Measurements from ENCODE around the gene CAB39L. TPM values are rescaled to one million over a fixed set of nuclear protein-coding genes. Genes with fewer than 3 reads are reported as not detected.

Gene CAB39L
- polyA plus RNA-seq: 10 to 100 TPM in 1 of 2 donors, 1 to 10 TPM in 1; 9.8 to 15.9 TPM

DNA sequence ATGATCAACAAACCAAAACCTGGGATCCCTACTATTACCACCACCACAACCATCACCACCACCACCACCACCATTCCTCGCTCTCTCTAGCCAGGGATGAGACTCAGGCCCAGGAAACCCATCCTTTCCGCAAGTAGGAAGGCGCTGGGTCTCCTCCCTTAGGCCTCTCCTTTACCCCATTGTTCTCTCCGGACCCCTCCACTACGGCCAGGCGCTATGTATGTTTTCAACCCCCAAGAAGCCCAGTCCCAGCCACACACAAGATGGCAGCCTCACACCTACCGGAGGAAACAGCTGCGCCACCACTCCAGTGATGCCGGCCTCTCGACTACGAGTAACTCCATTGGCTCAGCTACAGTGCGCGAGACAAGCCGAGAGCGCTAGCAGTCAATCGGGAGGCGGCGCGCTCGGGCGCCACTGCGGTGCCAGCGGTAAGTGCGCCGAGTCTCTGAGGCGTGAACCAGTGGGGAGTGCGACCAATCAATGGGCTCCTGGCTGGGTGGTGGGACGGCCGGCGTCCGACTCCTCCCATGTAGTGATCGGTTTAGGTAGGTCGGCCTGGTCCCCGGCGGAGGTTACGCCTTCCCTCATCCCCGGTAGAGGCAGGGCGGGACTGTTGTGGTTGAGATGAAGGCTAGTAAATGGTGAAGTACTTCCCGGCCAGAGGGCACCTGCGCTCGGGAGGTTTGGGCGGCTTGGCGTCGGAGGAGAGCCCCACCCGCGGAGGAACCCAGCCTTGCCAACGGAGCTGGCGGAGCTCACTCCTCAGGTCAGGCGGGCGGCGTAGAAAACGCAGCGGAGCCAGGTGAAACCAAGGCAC, at the start of gene CAB39L, which contains the start of gene SETDB2:
TSS of gene CAB39L (minus strand) at position 361 of the 820 bp plus-strand sequence. CDS start 61,154 bp downstream, outside the sequence.
TSS of gene SETDB2 (plus strand) at position 571 of the 820 bp plus-strand sequence. CDS start 7,620 bp downstream, outside the sequence.
- H3K27me3 ChIP-seq (ENCODE audit: control insufficient read depth in 1 of 2, insufficient read depth in 2 of 2, low read length in 2 of 2): no peaks in the 10 kb centered on the region

DNA sequence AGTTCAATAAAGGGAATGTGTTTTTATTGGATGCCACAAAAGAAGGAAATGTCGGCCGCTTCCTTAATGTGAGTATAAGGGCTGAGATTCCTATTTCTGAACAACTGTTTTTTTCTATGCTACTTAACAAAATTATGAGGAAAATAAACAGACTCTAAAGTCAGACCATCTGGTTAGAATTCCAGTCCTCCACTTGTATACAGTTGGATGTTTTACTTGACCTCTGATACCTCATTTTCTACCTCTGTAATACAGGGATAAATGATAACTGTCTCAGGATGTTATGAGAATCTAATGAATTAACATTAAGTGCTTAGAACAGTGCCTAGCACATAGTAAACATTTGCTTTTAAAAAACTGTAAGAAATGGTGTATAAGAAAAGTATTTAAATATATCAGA, 44.7 kb upstream of the CAB39L start:
- H3K36me3 ChIP-seq (ENCODE audit: control insufficient read depth in 2 of 2, insufficient read depth in 2 of 2, low read length in 1 of 2): no peaks in the 10 kb centered on the region
- H3K27me3 ChIP-seq (ENCODE audit: control insufficient read depth in 1 of 2, insufficient read depth in 2 of 2, low read length in 2 of 2): no peaks in the 10 kb centered on the region
- no peaks in the 10 kb centered on the region for H3K9me3 ChIP-seq (ENCODE audit: control insufficient read depth in 2 of 2, insufficient read depth in 1 of 2, low read depth in 1 of 2, low read length in 1 of 2)
- H3K4me3 ChIP-seq (ENCODE audit: low read depth in 1 of 2, low read length in 2 of 2): no peak overlapping the region
- no peaks in the 10 kb centered on the region for H3K4me1 ChIP-seq (ENCODE audit: control insufficient read depth in 2 of 2, insufficient read depth in 2 of 2, low read length in 1 of 2)
- H3K27ac ChIP-seq (ENCODE audit: low read depth in 2 of 2, low read length in 1 of 2): no peak overlapping the region
- 86 to 87% methylated on average over 2 of the region's 2 CpGs for WGBS, 2 donors

More for the DNA sequence above, at the start of gene CAB39L, which contains the start of gene SETDB2:
- peak within 1 kb of the TSS; percentile 72 to 81 for H3K4me3 ChIP-seq (ENCODE audit: low read depth in 1 of 2, low read length in 2 of 2)
- H3K36me3 ChIP-seq (ENCODE audit: control insufficient read depth in 2 of 2, insufficient read depth in 2 of 2, low read length in 1 of 2): no peaks in the 10 kb centered on the region
- no peaks in the 10 kb centered on the region for H3K9me3 ChIP-seq (ENCODE audit: control insufficient read depth in 2 of 2, insufficient read depth in 1 of 2, low read depth in 1 of 2, low read length in 1 of 2)
- no peaks in the 10 kb centered on the region for H3K4me1 ChIP-seq (ENCODE audit: control insufficient read depth in 2 of 2, insufficient read depth in 2 of 2, low read length in 1 of 2)
- 0% methylated on average over 53 of the region's 53 CpGs for WGBS, 2 donors
- peak within 1 kb of the TSS; percentile 94 to 99 for H3K27ac ChIP-seq (ENCODE audit: low read depth in 2 of 2, low read length in 1 of 2)

DNA sequence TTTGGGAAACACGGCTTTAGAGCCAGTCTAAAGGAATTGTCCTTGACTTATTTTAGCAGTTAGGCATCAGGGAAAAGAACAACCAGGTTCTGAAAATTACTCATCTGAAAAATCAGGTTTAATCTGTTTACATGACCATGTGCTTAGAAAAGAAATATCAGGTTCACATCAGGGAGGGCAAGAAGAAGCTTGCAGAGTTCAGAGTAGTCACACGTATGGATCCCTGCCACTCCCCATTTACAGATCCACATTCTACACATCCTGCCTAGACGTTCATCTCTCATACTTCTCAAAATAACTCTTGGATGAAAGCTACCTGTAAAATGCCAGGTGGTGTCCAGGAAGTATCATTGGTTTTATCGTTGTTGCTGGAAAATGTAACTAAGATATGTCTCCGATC, 37.9 kb upstream of the CAB39L start:
- H3K27ac ChIP-seq (ENCODE audit: low read depth in 2 of 2, low read length in 1 of 2): no peak overlapping the region
- WGBS, 2 donors: 46 to 63% methylated on average over 5 of the region's 5 CpGs
- H3K4me1 ChIP-seq (ENCODE audit: control insufficient read depth in 2 of 2, insufficient read depth in 2 of 2, low read length in 1 of 2): no peaks in the 10 kb centered on the region
- H3K36me3 ChIP-seq (ENCODE audit: control insufficient read depth in 2 of 2, insufficient read depth in 2 of 2, low read length in 1 of 2): peaks cover 3% of the 10 kb centered on the region in 2 donors
- H3K27me3 ChIP-seq (ENCODE audit: control insufficient read depth in 1 of 2, insufficient read depth in 2 of 2, low read length in 2 of 2): no peaks in the 10 kb centered on the region
- no peak overlapping the region for H3K4me3 ChIP-seq (ENCODE audit: low read depth in 1 of 2, low read length in 2 of 2)
- H3K9me3 ChIP-seq (ENCODE audit: control insufficient read depth in 2 of 2, insufficient read depth in 1 of 2, low read depth in 1 of 2, low read length in 1 of 2): no peaks in the 10 kb centered on the region

DNA sequence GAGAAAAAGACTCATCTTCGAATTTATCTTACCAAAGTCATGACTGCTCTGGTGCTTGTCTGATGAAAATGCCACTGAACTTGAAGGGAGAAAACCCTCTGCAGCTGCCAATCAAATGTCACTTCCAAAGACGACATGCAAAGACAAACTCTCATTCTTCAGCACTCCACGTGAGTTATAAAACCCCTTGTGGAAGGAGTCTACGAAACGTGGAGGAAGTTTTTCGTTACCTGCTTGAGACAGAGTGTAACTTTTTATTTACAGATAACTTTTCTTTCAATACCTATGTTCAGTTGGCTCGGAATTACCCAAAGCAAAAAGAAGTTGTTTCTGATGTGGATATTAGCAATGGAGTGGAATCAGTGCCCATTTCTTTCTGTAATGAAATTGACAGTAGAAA, 32.7 kb upstream of the CAB39L start:
- H3K27me3 ChIP-seq (ENCODE audit: control insufficient read depth in 1 of 2, insufficient read depth in 2 of 2, low read length in 2 of 2): no peaks in the 10 kb centered on the region
- no peak overlapping the region for H3K4me3 ChIP-seq (ENCODE audit: low read depth in 1 of 2, low read length in 2 of 2)
- H3K36me3 ChIP-seq (ENCODE audit: control insufficient read depth in 2 of 2, insufficient read depth in 2 of 2, low read length in 1 of 2): peaks cover 3 to 5% of the 10 kb centered on the region in 2 donors
- WGBS, 2 donors: 92 to 95% methylated on average over 7 of the region's 7 CpGs
- no peaks in the 10 kb centered on the region for H3K4me1 ChIP-seq (ENCODE audit: control insufficient read depth in 2 of 2, insufficient read depth in 2 of 2, low read length in 1 of 2)
- no peak overlapping the region for H3K27ac ChIP-seq (ENCODE audit: low read depth in 2 of 2, low read length in 1 of 2)
- no peaks in the 10 kb centered on the region for H3K9me3 ChIP-seq (ENCODE audit: control insufficient read depth in 2 of 2, insufficient read depth in 1 of 2, low read depth in 1 of 2, low read length in 1 of 2)

DNA sequence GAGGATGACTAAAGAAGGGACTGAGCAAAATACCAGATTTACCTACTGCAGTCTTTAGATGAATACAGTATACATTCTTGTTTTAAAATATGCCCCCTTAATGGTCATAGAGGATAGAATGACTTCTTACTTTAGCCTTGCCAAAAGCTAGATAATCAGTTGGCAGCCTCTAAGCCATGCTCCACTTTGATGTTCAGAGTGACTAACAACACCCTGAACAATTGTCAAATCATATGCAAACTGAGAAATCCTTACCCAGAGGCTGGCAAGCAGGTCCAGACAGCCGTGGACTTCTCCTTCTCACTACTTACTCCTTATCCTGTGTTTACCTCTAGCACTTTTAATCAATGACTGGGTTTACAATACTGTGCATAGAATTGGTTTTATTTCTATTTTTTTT, 28.3 kb upstream of the CAB39L start:
- no peaks in the 10 kb centered on the region for H3K27me3 ChIP-seq (ENCODE audit: control insufficient read depth in 1 of 2, insufficient read depth in 2 of 2, low read length in 2 of 2)
- WGBS, 2 donors: 31 to 32% methylated on average over 1 of the region's 1 CpG
- H3K4me3 ChIP-seq (ENCODE audit: low read depth in 1 of 2, low read length in 2 of 2): no peak overlapping the region
- H3K9me3 ChIP-seq (ENCODE audit: control insufficient read depth in 2 of 2, insufficient read depth in 1 of 2, low read depth in 1 of 2, low read length in 1 of 2): no peaks in the 10 kb centered on the region
- no peak overlapping the region for H3K27ac ChIP-seq (ENCODE audit: low read depth in 2 of 2, low read length in 1 of 2)
- no peaks in the 10 kb centered on the region for H3K4me1 ChIP-seq (ENCODE audit: control insufficient read depth in 2 of 2, insufficient read depth in 2 of 2, low read length in 1 of 2)
- peaks cover 0 to 5% of the 10 kb centered on the region in 2 donors for H3K36me3 ChIP-seq (ENCODE audit: control insufficient read depth in 2 of 2, insufficient read depth in 2 of 2, low read length in 1 of 2)

DNA sequence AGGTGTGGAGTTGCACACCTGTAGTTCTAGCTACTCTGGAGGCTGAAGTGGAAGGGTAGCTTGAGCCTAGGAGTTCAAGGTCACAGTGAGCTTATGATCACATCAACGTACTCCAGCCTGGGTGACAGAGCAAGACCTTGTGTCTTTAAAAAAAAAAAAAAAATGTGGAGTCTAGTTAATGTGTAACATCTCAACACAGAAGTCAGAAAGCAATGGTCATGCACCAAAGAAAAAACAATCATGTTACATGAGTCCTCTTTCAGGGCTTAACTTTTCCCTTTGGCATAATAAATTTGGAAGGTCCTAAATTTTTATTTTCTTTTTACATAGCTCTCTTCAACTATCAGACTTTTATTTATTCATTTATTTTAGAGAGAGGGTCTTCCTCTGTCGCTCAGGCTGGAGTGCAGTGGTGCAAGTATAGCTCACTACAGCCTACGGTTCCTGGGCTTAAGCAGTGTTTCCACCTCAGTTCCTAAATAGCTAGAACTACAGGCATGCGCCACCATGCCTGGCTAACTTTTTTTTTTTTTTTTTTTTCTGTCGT, 22.5 kb upstream of the CAB39L start:
- WGBS, 2 donors: 71 to 96% methylated on average over 5 of the region's 5 CpGs
- Histone ChIP-seq H3K4me1 (ENCODE audit: control insufficient read depth in 2 of 2, insufficient read depth in 2 of 2, low read length in 1 of 2) (no peaks in the 10 kb centered on the region), H3K36me3 (ENCODE audit: control insufficient read depth in 2 of 2, insufficient read depth in 2 of 2, low read length in 1 of 2) (peaks cover 0 to 6% of the 10 kb centered on the region in 2 donors), H3K27me3 (ENCODE audit: control insufficient read depth in 1 of 2, insufficient read depth in 2 of 2, low read length in 2 of 2) (no peaks in the 10 kb centered on the region), H3K4me3 (ENCODE audit: low read depth in 1 of 2, low read length in 2 of 2) (no peak overlapping the region), H3K27ac (ENCODE audit: low read depth in 2 of 2, low read length in 1 of 2) (no peak overlapping the region), H3K9me3 (ENCODE audit: control insufficient read depth in 2 of 2, insufficient read depth in 1 of 2, low read depth in 1 of 2, low read length in 1 of 2) (peaks cover 0 to 7% of the 10 kb centered on the region in 2 donors)

DNA sequence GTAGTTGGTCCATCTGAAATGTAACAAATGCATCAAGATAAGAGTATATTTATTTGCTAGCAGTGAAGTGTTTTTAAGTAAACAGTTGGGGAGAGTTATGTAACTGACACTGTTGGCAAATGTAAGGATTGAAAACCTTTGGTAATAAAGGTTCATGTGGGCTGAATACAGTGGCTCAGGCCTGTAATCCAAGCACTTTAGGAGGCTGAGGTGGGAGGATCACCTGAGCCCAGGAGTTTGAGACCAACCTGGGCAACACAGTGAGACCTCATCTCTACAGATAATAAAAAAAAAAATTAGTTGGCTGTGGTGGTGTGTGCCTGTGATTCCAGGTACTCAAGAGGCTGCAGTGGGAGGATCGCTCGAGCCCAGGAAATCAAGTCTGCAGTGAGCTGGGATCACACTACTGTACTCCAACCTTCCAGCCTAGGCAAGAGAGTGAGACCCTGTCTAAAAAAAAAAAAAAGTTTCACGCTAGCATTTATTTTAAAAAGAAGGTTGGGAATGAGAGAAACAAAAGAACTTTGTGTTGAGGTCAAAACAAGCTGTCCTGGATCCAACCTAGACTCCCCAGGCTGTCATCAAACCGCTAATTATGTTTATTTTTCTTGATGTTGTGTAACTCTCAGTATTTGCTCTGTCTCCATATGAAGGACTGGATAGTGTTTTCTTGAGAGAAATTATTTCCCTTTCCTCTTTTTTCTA, 20.9 kb upstream of the CAB39L start:
- Histone ChIP-seq H3K27ac (ENCODE audit: low read depth in 2 of 2, low read length in 1 of 2) (no peak overlapping the region), H3K4me3 (ENCODE audit: low read depth in 1 of 2, low read length in 2 of 2) (no peak overlapping the region), H3K4me1 (ENCODE audit: control insufficient read depth in 2 of 2, insufficient read depth in 2 of 2, low read length in 1 of 2) (no peaks in the 10 kb centered on the region), H3K9me3 (ENCODE audit: control insufficient read depth in 2 of 2, insufficient read depth in 1 of 2, low read depth in 1 of 2, low read length in 1 of 2) (peaks cover 0 to 7% of the 10 kb centered on the region in 2 donors), H3K36me3 (ENCODE audit: control insufficient read depth in 2 of 2, insufficient read depth in 2 of 2, low read length in 1 of 2) (peaks cover 0 to 6% of the 10 kb centered on the region in 2 donors), H3K27me3 (ENCODE audit: control insufficient read depth in 1 of 2, insufficient read depth in 2 of 2, low read length in 2 of 2) (no peaks in the 10 kb centered on the region)
- WGBS, 2 donors: 89 to 97% methylated on average over 4 of the region's 4 CpGs

DNA sequence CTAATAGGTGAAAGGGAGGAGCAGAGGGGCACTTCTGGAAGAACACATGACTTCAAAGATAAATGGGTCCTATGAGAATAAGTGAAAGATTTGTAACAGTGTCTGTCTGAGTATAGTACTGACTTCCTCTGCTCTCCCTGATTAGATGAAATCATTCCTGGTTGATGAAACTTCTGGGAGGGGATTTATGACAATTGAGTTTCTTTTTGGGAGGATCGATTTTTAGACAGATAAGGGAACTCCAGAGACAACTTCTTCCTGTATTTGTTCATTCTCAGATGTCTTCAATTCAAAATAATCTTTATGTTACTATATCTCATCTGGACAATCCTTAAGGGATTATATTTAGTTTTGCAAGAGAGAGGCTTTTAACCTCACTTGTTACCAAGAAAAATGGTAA, 20.2 kb upstream of the CAB39L start:
- no peaks in the 10 kb centered on the region for H3K4me1 ChIP-seq (ENCODE audit: control insufficient read depth in 2 of 2, insufficient read depth in 2 of 2, low read length in 1 of 2)
- WGBS, 2 donors: 92 to 94% methylated on average over 1 of the region's 1 CpG
- no peak overlapping the region for H3K4me3 ChIP-seq (ENCODE audit: low read depth in 1 of 2, low read length in 2 of 2)
- peaks cover 0 to 6% of the 10 kb centered on the region in 2 donors for H3K36me3 ChIP-seq (ENCODE audit: control insufficient read depth in 2 of 2, insufficient read depth in 2 of 2, low read length in 1 of 2)
- H3K9me3 ChIP-seq (ENCODE audit: control insufficient read depth in 2 of 2, insufficient read depth in 1 of 2, low read depth in 1 of 2, low read length in 1 of 2): peaks cover 0 to 7% of the 10 kb centered on the region in 2 donors
- H3K27me3 ChIP-seq (ENCODE audit: control insufficient read depth in 1 of 2, insufficient read depth in 2 of 2, low read length in 2 of 2): no peaks in the 10 kb centered on the region
- no peak overlapping the region for H3K27ac ChIP-seq (ENCODE audit: low read depth in 2 of 2, low read length in 1 of 2)

DNA sequence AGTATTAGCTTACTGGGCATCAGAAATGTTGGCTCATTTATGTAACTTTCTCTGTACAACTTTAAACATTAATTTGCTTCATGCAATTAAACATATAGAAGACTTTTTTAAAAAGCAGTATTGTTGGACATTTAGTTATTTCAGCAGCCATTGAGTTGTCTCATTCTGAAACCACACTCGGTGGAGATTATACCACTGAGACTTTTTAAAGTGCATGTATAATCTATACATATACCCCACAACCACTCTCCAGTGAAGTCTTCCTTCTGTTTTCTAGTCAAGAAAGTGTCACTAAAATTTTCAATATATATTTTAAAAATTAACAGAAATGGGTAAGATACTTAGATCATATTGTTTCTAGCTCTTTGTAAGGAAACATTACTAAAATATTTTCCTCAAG, 15.7 kb upstream of the CAB39L start:
- H3K9me3 ChIP-seq (ENCODE audit: control insufficient read depth in 2 of 2, insufficient read depth in 1 of 2, low read depth in 1 of 2, low read length in 1 of 2): peaks cover 0 to 7% of the 10 kb centered on the region in 2 donors
- peaks cover 0 to 4% of the 10 kb centered on the region in 2 donors for H3K4me1 ChIP-seq (ENCODE audit: control insufficient read depth in 2 of 2, insufficient read depth in 2 of 2, low read length in 1 of 2)
- H3K36me3 ChIP-seq (ENCODE audit: control insufficient read depth in 2 of 2, insufficient read depth in 2 of 2, low read length in 1 of 2): peaks cover 0 to 6% of the 10 kb centered on the region in 2 donors
- H3K4me3 ChIP-seq (ENCODE audit: low read depth in 1 of 2, low read length in 2 of 2): no peak overlapping the region
- no peaks in the 10 kb centered on the region for H3K27me3 ChIP-seq (ENCODE audit: control insufficient read depth in 1 of 2, insufficient read depth in 2 of 2, low read length in 2 of 2)
- H3K27ac ChIP-seq (ENCODE audit: low read depth in 2 of 2, low read length in 1 of 2): no peak overlapping the region
- WGBS, 2 donors: 79 to 91% methylated on average over 1 of the region's 1 CpG
